Activated CD4-positive, alpha-beta T cell treated with anti-CD3 and anti-CD28 coated beads, Interleukin-2, Interleukin-6, amounts not matched to agents 100 ng/mL and 50 ng/mL, durations not matched to agents 16 hours and 8 hours (primary cell): ENCODE measurements around the gene MACROD2.

Source experiments
- DNase-seq: peaks from one replicate; pipeline ENCODE4 v3.0.0-alpha.2; 2020

MACROD2 gene

DNA sequence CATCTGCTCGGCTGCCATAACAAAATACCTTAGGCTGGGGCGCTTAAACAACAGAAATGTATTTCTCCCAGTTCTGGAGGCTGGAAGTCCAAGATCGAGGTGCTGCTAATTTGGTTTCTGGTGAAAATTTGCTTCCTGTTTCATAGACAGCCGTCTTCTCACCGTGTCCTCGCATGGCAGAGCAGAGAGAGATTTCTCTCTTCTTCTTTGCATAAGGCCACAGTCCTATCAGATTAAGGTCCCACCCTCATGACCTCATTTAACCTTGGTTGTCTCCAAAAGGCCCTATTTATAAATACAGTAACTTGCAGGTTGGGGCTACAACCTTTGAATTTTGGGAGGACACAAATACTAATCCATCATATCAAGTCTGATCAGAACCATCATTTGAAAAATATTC is 2033.6 kb downstream of the MACROD2 start:
- no peak for DNase-seq

DNA sequence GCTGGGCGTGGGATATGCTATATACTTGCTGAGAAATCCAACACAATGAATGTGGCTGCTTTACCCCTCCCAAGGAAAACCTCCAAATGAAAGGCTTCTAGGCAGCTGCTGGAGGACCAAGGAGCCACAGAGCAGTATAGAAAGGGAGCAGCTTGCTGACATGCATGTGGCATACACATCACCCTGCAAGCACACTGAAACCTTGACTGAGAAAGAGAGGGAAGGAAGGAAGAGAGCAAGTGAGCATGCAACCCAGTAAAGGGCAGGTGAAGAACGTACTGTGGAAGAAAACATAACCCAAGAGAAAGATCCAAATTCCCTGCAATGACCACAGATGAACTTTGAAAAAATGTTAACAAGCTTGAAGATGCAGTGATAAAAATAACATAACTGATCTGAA is 2034.9 kb downstream of the MACROD2 start:
- DNase-seq: no peak

GRCh38 chr20:16035576-16035975 is 2040.3 kb downstream of the MACROD2 start:
- DNase-seq: no peak

- no peak for DNase-seq
Observed at GRCh38 chr20:16036331-16036730, 2041.0 kb downstream of the MACROD2 start.

DNA sequence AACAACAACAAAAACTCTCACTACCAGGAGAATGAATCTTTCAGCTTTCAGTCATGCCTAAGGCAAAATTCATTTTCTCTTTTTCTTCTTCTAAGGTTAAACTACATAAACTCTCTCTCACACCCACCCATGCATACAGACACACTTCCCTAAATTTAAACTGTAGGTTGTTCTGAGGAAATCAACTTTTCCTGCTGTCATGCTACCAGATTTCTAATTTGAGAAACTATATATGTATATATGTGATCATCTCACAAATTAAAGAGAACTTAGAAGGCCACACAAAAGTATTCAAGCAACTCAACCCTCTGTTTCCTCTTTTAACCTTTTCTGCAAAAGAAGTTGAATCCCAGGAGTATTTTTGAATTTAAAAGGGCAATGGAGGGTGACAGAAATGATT is 2045.4 kb downstream of the MACROD2 start:
- DNase-seq: no peak

DNA sequence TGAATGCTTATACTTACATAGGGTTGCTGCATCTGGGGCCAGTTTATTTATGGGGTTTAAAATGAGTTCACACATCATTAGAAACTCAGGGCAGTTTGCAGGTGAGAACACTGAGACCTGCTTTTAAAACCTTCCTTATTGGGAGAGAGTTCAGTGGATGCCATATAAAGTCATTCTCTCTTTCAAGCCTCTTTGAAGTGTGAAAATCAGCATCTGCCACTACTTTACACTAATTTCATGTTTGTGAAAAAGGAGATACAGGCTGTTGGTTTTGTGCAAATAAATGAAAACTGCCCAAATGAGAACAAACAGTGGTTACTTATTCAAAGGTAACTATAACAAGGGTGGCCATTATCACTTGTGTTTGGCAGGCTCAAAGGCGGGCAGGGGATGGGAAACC is 2047.4 kb downstream of the MACROD2 start:
- no peak for DNase-seq

DNA sequence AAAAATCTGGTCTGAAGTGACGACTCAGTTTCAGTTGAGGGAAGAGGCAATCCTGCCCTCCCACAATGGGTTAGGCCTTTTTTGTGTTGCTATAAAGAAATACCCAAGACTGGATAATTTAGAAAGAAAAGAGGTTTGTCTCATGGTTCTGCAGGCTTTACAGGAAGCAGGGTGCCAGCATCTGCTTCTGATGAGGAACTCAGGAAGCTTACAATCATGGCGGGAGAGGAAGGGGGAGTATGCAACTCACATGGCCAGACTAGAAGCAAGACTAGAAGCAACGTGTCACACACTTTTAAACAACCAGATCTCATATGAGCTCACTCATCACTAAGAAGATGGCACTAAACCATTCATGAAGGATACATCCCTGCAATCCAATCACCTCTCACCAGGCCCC is 2048.6 kb downstream of the MACROD2 start:
- DNase-seq: no peak

DNA sequence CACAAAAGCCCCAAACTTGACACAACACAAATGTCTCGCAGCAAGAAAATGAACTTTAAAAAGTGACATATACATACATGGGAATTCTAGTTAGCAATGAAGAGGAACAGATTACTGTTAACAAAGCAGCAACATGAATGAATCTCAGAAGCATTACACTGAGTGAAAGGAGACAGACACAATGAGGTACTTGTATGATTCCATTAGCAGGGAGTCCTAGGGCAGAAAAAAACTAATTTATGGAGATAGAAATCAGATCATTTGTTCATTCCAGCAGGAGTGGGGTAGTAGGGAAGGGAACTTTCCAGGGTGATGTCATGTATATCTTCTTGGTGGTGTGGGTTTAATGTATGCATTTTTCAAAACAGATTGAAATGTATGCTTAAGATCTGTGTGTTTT is 2053.6 kb downstream of the MACROD2 start:
- no peak for DNase-seq

DNA sequence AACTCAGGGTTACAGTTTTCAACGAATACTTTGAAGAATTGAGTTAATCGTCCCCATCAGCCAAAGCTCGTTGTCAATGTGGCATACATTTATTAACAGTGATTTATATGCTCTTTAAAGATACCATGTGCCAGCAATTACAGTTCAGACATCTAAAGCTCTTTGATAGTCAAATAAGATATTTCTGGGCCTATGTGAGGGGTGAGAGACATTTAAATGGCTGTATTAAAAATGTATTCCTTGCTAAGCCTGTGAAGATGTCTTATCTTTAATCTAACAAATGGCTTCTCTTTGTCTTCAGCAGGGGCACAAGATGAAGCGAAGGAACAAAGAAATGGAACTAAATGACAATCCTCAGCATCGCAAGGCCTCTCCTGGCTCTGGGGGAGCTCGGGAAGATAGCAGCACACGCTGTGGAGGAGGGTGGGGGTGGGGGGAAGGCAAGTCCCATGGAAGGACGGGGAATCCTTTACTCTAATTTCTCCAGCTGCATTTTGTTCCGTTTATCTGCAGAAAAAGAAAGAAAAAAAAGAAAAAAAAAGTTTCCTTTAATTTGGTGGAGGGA is 2054.3 kb downstream of the MACROD2 start:
- no peak for DNase-seq

DNA sequence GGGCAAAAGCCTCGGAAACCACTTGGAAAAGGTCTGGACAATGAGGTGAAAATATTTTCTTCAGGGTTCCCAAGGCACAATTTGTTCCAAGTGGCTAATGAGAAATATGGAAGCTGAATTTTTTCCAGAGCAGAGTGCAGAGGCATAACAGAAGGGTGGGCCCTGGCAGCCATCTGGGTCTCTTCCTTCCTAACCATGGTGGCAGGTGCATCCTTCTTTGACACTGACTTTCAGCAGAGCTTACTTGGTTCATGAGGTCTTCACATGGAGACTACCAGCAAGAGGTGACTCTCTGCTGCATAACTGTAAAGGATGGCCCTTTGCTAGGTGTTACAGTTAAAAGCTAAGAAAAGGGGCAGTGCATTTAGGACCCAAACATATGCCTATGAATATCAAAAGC is 2055.1 kb downstream of the MACROD2 start:
- no peak for DNase-seq

GRCh38 chr20:16051968-16052367 is 2056.7 kb downstream of the MACROD2 start:
- DNase-seq: no peak

GRCh38 chr20:16052456-16052855 is 2057.1 kb downstream of the MACROD2 start:
- DNase-seq: no peak

GRCh38 chr20:16054985-16055384 is 2059.7 kb downstream of the MACROD2 start:
- no peak for DNase-seq

DNA sequence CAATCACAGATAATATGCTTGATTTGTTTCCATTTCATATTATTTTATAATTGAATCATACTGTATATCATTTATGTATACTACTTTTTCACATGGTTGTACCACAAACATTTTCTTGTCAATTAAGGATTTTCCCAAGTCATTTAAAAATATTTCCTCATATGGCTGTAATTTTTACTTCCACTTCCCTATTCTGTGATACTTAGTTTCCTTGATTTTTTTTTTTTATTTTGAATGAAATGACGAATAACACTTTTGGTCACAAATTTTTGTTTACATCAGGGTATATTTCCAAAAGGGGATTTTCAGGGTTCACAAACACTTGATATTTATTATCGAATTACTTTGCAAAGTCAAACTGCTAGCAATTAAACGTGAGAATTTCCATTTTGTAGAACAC is 2062.3 kb downstream of the MACROD2 start:
- DNase-seq: no peak

- no peak for DNase-seq
Observed at GRCh38 chr20:16058268-16058667, 2063.0 kb downstream of the MACROD2 start.

DNA sequence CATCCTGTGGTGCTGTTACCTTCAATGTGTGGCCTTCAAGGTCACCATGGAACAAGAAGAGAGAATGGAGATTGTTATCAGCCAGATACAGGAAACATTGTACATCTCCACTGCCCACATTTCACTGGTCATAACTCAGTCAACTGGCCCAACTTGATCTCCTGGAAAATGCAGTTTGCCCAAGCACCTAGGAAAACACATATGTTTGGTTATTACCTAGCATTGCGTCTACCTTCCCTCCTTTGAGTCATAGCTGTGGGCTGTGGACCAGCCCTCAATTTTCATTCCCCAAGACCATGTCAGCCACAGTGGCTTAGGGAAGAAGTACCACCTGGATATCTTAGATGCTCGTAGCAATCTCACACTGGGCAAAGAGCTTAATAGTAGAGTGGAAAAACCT is 2064.5 kb downstream of the MACROD2 start:
- DNase-seq: no peak

GRCh38 chr20:16061351-16061750 is 2066.0 kb downstream of the MACROD2 start:
- no peak for DNase-seq

DNA sequence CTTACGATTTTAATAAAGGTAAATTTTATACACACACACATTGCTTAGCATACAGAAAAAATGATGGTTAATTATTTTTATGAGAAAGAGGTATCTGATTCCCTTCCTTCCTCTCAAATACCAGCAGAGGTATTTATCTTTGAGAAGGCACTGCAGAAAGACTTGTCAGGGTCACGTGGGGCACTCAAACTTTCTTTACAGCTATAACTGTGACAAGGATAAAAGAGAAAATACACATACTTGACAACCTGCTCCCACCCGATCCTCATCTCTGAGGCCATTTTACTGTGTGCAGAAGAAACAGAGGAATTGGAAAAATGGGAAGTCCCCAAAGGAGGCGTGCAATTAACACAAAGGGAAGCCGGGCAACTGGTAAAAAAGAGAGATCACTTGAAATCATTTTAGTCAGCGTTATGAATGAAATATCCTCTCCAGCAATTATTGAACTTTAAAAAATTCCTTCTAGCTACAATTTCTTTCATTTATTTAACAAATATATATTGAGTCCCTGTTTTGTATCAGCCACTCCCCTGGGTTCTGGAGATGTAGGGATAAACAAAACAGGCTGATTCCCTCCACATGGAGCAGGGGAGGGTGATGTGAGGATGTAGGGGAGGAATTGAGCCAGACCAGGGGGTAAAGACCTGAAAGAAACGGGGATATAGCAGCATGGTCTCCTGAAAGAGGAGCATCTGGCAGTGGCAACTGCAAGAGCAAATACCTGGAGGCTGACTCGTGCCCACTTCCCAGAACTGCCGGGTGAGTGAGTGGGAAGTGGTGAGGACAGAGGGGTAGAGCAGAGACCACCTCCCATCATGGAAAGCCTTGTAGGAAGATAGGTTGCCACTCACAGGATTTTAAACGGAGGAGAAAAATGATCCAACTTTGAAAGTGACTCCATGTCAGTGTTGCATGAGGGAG is 2067.6 kb downstream of the MACROD2 start:
- no peak for DNase-seq

DNA sequence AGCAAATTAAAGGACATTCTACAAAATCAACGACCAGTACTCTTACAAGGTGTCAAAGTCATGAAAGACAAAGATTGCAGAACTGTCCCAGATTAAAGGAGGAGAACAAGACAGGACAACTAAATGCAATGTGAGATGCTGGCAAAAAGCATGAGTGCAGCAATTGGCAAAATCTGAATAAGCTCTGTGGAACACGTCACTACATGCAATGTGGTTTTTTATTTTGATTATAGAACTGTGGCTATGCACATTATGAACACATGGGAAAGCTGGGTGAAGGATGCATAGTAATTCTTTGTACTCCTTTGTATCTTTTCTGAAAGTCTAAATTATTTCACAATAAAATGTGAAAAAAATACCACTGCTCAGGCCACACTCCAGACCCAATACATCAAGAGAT is 2068.6 kb downstream of the MACROD2 start:
- no peak for DNase-seq

- DNase-seq: no peak
Observed at GRCh38 chr20:16064989-16065707, 2069.8 kb downstream of the MACROD2 start.

DNA sequence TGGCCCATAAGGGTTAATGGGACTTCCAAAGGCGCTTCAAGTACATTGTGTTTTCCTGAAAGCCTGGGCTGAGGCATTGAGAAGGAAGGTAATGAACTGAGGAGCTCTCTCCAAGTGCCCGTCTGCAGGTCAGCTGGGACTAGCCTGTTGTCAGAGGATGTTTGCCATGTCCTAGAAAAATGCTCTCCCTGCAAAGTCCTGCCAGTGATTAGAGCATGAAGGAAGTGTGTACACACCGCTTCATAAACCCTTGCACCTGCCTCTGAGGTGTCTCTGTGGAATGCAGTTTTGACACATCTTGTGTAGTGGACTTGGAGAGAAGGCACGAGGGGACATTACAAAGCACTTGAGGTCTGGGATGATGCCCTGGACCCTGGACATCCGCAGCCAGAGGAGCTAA is 2071.3 kb downstream of the MACROD2 start:
- no peak for DNase-seq

- DNase-seq: no peak
Observed at GRCh38 chr20:16069389-16070010, 2074.2 kb downstream of the MACROD2 start.

DNA sequence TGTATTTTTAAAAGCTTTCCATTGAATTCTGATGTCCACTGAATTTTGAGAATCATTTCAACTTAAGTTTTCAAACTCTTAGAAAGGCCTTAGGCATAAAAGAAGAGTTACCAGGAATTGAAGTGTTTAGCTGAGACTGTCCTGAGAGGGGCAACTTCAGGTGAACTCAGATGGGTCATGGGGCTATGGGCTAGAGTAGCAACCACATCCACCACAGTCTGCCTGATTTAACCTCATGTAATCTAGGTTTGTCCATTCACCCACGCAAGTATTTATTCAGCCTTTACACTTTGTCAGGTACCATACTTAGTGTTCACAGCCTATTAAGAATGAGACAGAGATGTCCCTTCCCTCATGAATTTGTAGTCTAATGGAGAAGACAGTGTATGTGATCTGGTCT is 2076.9 kb downstream of the MACROD2 start:
- no peak for DNase-seq
